ENCODE measurements around the gene SPAAR.

DNA sequence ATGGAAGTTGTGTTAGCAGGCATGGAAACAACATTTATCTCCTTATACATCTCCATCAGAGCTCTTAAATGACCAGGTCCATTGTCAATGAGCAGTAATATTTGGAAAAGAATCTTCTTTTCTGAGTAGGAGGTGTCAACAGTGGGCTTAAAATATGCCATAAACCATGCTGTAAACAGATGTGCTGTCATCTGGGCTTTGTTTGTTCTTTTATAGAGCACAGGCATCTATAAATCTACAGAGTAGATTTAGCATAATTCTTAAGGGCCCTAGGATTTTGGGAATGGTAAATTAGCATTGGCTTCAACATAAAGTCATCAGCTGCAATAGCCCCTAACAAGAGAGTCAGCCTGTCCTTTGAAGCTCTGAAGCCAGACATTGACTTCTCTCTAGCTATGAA is 11.0 kb upstream of the SPAAR start:
- TF ChIP-seq CTCF (IDR thresholded peaks at IDR 0.05; ENCODE audit: insufficient read depth, low read length, poor library complexity, severe bottlenecking), result no peak
- TF ChIP-seq EZH2phosphoT487 (conservative IDR thresholded peaks at IDR 0.05; ENCODE audit: low read length), result no peak

Data from SU-DHL-6 (cell line).